PC-9 (cell line): ENCODE measurements around the gene UGT2A2. TPM values are rescaled to one million over a fixed set of nuclear protein-coding genes. Genes with fewer than 3 reads are reported as not detected.

Source experiments
- BruUV-seq: library from RNA; stranded (reverse); fragments of 400-500 nt; replicated peaks from 2 replicates; lab custom pipeline; 2021; lab: Mats Ljungman, UMichigan
- CTCF ChIA-PET: fragments of 300-600 bp; sonication (Branson Sonifier 250); formaldehyde crosslinking; loops from one replicate; lab custom pipeline; 2022; ENCODE audit warnings: antibody characterized with exemption; lab: Charles Lee
- POLR2A ChIA-PET: fragments of 300-600 bp; sonication (Branson Sonifier 250); formaldehyde crosslinking; loops from one replicate; lab custom pipeline; 2022; ENCODE audit warnings: antibody characterized with exemption; ENCODE audit not compliant: unreplicated experiment; lab: Charles Lee
- DNase-seq, 2 experiments: peaks; one replicate each; pipeline versions ENCODE4 v3.0.0 to v3.0.0-alpha.2; 2015 to 2022; ENCODE audit warnings: mixed read lengths in 1 of 2
- H2AFZ ChIP-seq: fragments of 200-600 bp; sonication (generic); 2 replicates; pipeline ENCODE4 v1.8.1; 2017; ENCODE audit warnings: antibody characterized with exemption
- H3F3A ChIP-seq: fragments of 200-600 bp; sonication (generic); 2 replicates; pipeline ENCODE4 v1.8.1; 2017; ENCODE audit warnings: antibody characterized with exemption, mild to moderate bottlenecking, low read depth; ENCODE audit not compliant: insufficient read depth
- H3K27ac ChIP-seq: fragments of 200-600 bp; sonication (generic); 2 replicates; pipeline ENCODE4 v1.6.1; 2016; ENCODE audit warnings: mixed run types
- H3K27me3 ChIP-seq: fragments of 200-600 bp; sonication (generic); 2 replicates; pipeline ENCODE4 v1.6.1; 2016; ENCODE audit warnings: low read depth, mixed run types; ENCODE audit not compliant: insufficient read depth
- H3K36me3 ChIP-seq: fragments of 200-600 bp; sonication (generic); 2 replicates; pipeline ENCODE4 v1.6.1; 2016; ENCODE audit warnings: low read depth, mixed run types
- H3K4me1 ChIP-seq: fragments of 200-600 bp; sonication (generic); replicated peaks from 2 replicates; pipeline ENCODE4 v1.6.1; 2016; ENCODE audit warnings: mixed run types; ENCODE audit not compliant: insufficient read depth
- H3K4me2 ChIP-seq: fragments of 200-600 bp; sonication (generic); 2 replicates; pipeline ENCODE4 v1.6.1; 2017; ENCODE audit warnings: mixed run types
- H3K4me3 ChIP-seq: fragments of 200-600 bp; sonication (generic); 2 replicates; pipeline ENCODE4 v1.6.1; 2016; ENCODE audit warnings: mixed run types
- H3K79me2 ChIP-seq: fragments of 200-600 bp; sonication (generic); 2 replicates; pipeline ENCODE4 v1.6.1; 2017; ENCODE audit warnings: low read depth, mixed run types
- H3K9me2 ChIP-seq: fragments of 200-600 bp; sonication (generic); 2 replicates; pipeline ENCODE4 v1.8.1; 2017; ENCODE audit warnings: mild to moderate bottlenecking; ENCODE audit not compliant: insufficient read depth
- H3K9me3 ChIP-seq: fragments of 200-600 bp; sonication (generic); 2 replicates; pipeline ENCODE4 v1.8.1; 2016; ENCODE audit warnings: low read depth; ENCODE audit not compliant: insufficient read depth
- H4K20me1 ChIP-seq: fragments of 200-600 bp; sonication (generic); 2 replicates; pipeline ENCODE4 v1.8.1; 2017; ENCODE audit not compliant: insufficient read depth
- EZH2 ChIP-seq: fragments of 200-600 bp; sonication (generic); IDR thresholded peaks from 2 replicates; pipeline ENCODE4 v1.8.0; 2017; ENCODE audit warnings: antibody characterized with exemption, low read depth
- intact Hi-C: fragments of 100-400 bp; cut with micrococcal nuclease; formaldehyde crosslinking; loops from one replicate; pipeline ENCODE4 v1.10.0; 2022; ENCODE audit not compliant: unreplicated experiment
- total RNA-seq: library from RNA; stranded (reverse); gene quantifications from 2 replicates; pipeline ENCODE4 v1.2.3, GENCODE V29; 2021
- TF ChIP-seq, protein P1 (sequence below): fragments of 200-600 bp; sonication (generic); conservative IDR thresholded peaks from 2 replicates; pipeline ENCODE4 v1.6.1; 2017; ENCODE audit warnings: mixed run types, antibody characterized with exemption, mild to moderate bottlenecking, moderate library complexity

Gene UGT2A2
- total RNA-seq, 1 experiment from 2014 or later = not detected

DNA sequence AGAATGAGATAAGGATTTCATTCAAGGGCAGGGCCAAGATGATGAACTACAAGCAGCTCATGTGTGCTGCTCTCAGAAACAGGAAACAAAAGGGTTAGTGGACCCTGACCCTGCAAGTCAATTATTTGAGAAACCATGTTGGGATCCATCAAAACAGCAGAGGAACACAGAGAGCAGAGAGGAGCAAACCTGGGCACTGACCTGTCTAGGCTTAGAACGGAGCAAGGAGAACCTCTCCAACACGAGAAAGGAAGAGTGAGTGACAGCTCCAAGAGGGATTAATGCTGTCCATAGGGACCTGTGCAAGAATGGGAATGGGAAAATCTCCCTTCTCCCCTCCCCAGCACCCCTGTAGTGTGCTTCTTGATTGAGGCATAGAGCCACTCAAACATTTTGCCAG, 89.8 kb downstream of the UGT2A2 start:
- H3K9me3 ChIP-seq = no peaks in the 10 kb centered on the region
- no peak overlapping the region for H3K4me3 ChIP-seq
- ChIA-PET POLR2A (no interaction called here), CTCF (no interaction called here)
- H2AFZ ChIP-seq = no peak overlapping the region
- H3K27ac ChIP-seq = no peak overlapping the region
- intact Hi-C loops = no loop called here
- no peaks in the 10 kb centered on the region for H3K4me1 ChIP-seq
- no peak overlapping the region for H3K4me2 ChIP-seq
- no peaks in the 10 kb centered on the region for H3K9me2 ChIP-seq
- no peaks in the 10 kb centered on the region for H3K36me3 ChIP-seq
- no peaks in the 10 kb centered on the region for H4K20me1 ChIP-seq
- H3K79me2 ChIP-seq = no peaks in the 10 kb centered on the region
- no peaks in the 10 kb centered on the region for H3K27me3 ChIP-seq
- no peak for DNase-seq
- BruUV-seq = no TSS peak
- no peak for TF ChIP-seq EZH2
- TF ChIP-seq, protein P1, sequence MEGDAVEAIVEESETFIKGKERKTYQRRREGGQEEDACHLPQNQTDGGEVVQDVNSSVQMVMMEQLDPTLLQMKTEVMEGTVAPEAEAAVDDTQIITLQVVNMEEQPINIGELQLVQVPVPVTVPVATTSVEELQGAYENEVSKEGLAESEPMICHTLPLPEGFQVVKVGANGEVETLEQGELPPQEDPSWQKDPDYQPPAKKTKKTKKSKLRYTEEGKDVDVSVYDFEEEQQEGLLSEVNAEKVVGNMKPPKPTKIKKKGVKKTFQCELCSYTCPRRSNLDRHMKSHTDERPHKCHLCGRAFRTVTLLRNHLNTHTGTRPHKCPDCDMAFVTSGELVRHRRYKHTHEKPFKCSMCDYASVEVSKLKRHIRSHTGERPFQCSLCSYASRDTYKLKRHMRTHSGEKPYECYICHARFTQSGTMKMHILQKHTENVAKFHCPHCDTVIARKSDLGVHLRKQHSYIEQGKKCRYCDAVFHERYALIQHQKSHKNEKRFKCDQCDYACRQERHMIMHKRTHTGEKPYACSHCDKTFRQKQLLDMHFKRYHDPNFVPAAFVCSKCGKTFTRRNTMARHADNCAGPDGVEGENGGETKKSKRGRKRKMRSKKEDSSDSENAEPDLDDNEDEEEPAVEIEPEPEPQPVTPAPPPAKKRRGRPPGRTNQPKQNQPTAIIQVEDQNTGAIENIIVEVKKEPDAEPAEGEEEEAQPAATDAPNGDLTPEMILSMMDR = no peak
- H3F3A ChIP-seq = no peaks in the 10 kb centered on the region

DNA sequence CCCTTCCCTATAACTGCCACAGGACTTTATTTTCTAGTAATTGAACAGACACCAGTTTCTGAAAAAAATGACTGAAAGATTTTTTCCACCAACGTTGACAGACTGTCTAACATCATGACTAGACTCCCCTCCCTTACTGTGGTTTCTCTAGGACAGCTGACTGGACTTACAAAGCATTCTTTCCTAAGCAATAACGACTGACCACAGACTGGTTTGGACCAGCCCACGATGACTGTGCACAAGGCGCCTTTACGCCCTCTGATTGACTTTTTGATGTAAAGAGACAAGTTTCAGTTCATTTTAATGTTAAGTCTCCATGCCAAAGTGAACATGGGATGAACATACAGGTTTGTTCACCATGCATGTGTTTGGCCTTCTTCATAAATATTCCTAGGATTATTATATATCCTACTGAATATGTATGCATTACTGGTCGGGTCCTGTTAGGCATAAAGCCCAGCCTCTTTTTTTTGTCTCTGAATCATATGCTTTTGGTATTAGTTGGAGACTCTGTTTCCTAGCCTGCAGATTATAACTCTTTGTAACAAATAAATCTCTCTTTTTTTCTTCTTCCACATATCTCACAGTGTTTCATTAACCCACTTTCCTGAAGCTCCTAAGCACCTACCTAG, 93.2 kb downstream of the UGT2A2 start:
- TF ChIP-seq, protein P1 = no peak
- Histone ChIP-seq H3K4me3 (no peak overlapping the region), H3K36me3 (no peaks in the 10 kb centered on the region), H2AFZ (no peak overlapping the region), H3K79me2 (no peaks in the 10 kb centered on the region), H3K9me3 (no peaks in the 10 kb centered on the region), H3K27me3 (no peaks in the 10 kb centered on the region), H3F3A (no peaks in the 10 kb centered on the region), H3K27ac (no peak overlapping the region), H3K9me2 (no peaks in the 10 kb centered on the region), H3K4me2 (no peak overlapping the region), H3K4me1 (no peaks in the 10 kb centered on the region), H4K20me1 (no peaks in the 10 kb centered on the region)
- ChIA-PET POLR2A (no interaction called here), CTCF (no interaction called here)
- no TSS peak for BruUV-seq
- intact Hi-C loops = no loop called here
- DNase-seq = no peak

Other genes with a start within 250 kb of the UGT2A2 start
- gene UGT2B4, start 143.7 kb downstream of the UGT2A2 start, total RNA-seq = not detected in 2 replicates
- gene UGT2A1, start 13.6 kb upstream of the UGT2A2 start, total RNA-seq = not detected in 2 replicates
- 0.24 and 0.25 TPM in 2 replicates for gene SULT1B1, start 121.0 kb upstream of the UGT2A2 start, total RNA-seq
- not detected in 2 replicates for gene SULT1E1, start 220.5 kb upstream of the UGT2A2 start, total RNA-seq